GM12878 (cell line): ENCODE results near the gene MTHFD2. TPM values are rescaled to one million over a fixed set of nuclear protein-coding genes. Genes with fewer than 3 reads are reported as not detected.

Experiments
- ATAC-seq: fragments of 200-7000 bp; cut with Tn5 transposase; 3 replicates; pipeline ENCODE4 v1.9.1; 2020; ENCODE audit warnings: mild to moderate bottlenecking, moderate library complexity
- BruUV-seq: library from RNA; stranded (reverse); fragments of 400-500 nt; replicated peaks from 2 replicates; lab custom pipeline; 2021; lab: Mats Ljungman, UMichigan
- CTCF ChIA-PET: fragments of 300-600 bp; sonication (Branson Sonifier 250); formaldehyde crosslinking; extraction: SDS; loops from one replicate; lab custom pipeline; 2021; ENCODE audit warnings: inconsistent platforms; lab: Yijun Ruan, JAX
- POLR2A ChIA-PET: fragments of 350-600 bp; formaldehyde crosslinking; extraction: SDS; loops from one replicate; lab custom pipeline; 2021; ENCODE audit warnings: inconsistent platforms; lab: Charles Lee
- RAD21 ChIA-PET: fragments of 300-600 bp; sonication (Branson Sonifier 250); formaldehyde crosslinking; loops from one replicate; lab custom pipeline; 2023; ENCODE audit warnings: antibody characterized with exemption; ENCODE audit not compliant: unreplicated experiment; lab: Charles Lee
- SMC1A ChIA-PET: fragments of 300-600 bp; sonication (Branson Sonifier 250); formaldehyde crosslinking; loops from one replicate; lab custom pipeline; 2023; ENCODE audit not compliant: unreplicated experiment, uncharacterized antibody; lab: Charles Lee
- DNase-seq: peaks from one replicate; pipeline ENCODE4 v3.0.0-alpha.2; 2011; ENCODE audit warnings: low read depth, low spot score
- FAIRE-seq: peaks from 3 replicates; lab custom pipeline; 2011; peaks lifted over from hg19 to GRCh38; lab: Jason Lieb, UNC
- H2AFZ ChIP-seq: 2 replicates; pipeline ENCODE4 v1.6.0; 2011; ENCODE audit warnings: low read depth, low read length, control low read depth; ENCODE audit not compliant: control insufficient read depth
- H3K27ac ChIP-seq: 2 replicates; pipeline ENCODE4 v1.5.1; 2011; ENCODE audit warnings: control low read depth; ENCODE audit not compliant: control insufficient read depth, insufficient read depth
- H3K27me3 ChIP-seq, 2 experiments: replicated peaks in 1 of 2; 2 replicates each; pipeline versions ENCODE4 v1.6.0 to v1.6.1; 2011; ENCODE audit warnings: low read length in 1 of 2; ENCODE audit not compliant: control insufficient read depth in 2 of 2, insufficient read depth in 2 of 2
- H3K36me3 ChIP-seq, 2 experiments: 2 replicates each; pipeline ENCODE4 v1.5.1; 2011; ENCODE audit warnings: low read length in 1 of 2; ENCODE audit not compliant: control insufficient read depth in 2 of 2, insufficient read depth in 2 of 2
- H3K4me1 ChIP-seq: 2 replicates; pipeline ENCODE4 v1.6.1; 2011; ENCODE audit warnings: mild to moderate bottlenecking, low read length, moderate library complexity, mixed read lengths; ENCODE audit not compliant: control insufficient read depth, insufficient read depth
- H3K4me2 ChIP-seq: 2 replicates; pipeline ENCODE4 v1.6.0; 2011; ENCODE audit warnings: control low read depth; ENCODE audit not compliant: control insufficient read depth, insufficient read depth
- H3K4me3 ChIP-seq: fragments of 200-600 bp; sonication (generic); 2 replicates; pipeline ENCODE4 v1.5.1; 2016
- H3K79me2 ChIP-seq: 2 replicates; pipeline ENCODE4 v1.6.0; 2011; ENCODE audit warnings: low read length; ENCODE audit not compliant: control insufficient read depth, insufficient read depth
- H3K9ac ChIP-seq: 2 replicates; pipeline ENCODE4 v1.8.0; 2011; ENCODE audit warnings: low read length, control low read depth, mixed read lengths; ENCODE audit not compliant: control insufficient read depth, insufficient read depth
- H3K9me3 ChIP-seq: replicated peaks from 3 replicates; pipeline ENCODE4 v1.5.1; 2011; ENCODE audit warnings: mild to moderate bottlenecking, low read length; ENCODE audit not compliant: control insufficient read depth, insufficient read depth
- H4K20me1 ChIP-seq: 2 replicates; pipeline ENCODE4 v1.6.0; 2011; ENCODE audit not compliant: control insufficient read depth, insufficient read depth
- EP300 ChIP-seq, 2 experiments: fragments of 150-350 bp in 1 of 2; IDR thresholded peaks; 2 replicates each; pipeline ENCODE4 v1.6.1; 2011 to 2012; ENCODE audit warnings: low read depth in 2 of 2, low read length in 2 of 2, borderline replicate concordance in 1 of 2, improper control_type of control experiment in 1 of 2, inconsistent platforms in 1 of 2; ENCODE audit not compliant: control insufficient read depth in 1 of 2
- ETV6 ChIP-seq, 2 experiments: fragments of 450-650 bp in 1 of 2; IDR thresholded peaks in 1 of 2; conservative IDR thresholded peaks in 1 of 2; 2 replicates each; pipeline ENCODE4 v1.6.1; 2014; ENCODE audit warnings: antibody characterized with exemption in 1 of 2, borderline replicate concordance in 1 of 2, low read depth in 1 of 2, mild to moderate bottlenecking in 1 of 2, moderate library complexity in 1 of 2
- FOXK2 ChIP-seq: fragments of 450-650 bp; IDR thresholded peaks from 2 replicates; pipeline ENCODE4 v1.6.1; 2017; ENCODE audit warnings: mild to moderate bottlenecking, moderate library complexity
- MXI1 ChIP-seq: fragments of 150-350 bp; IDR thresholded peaks from 2 replicates; pipeline ENCODE4 v1.6.1; 2011; ENCODE audit warnings: low read depth, mild to moderate bottlenecking, inconsistent platforms, low read length, improper control_type of control experiment
- SIN3A ChIP-seq: IDR thresholded peaks from 2 replicates; pipeline ENCODE4 v1.6.1; 2012; ENCODE audit warnings: low read depth, low read length, improper control_type of control experiment
- SRF ChIP-seq, 2 experiments: IDR thresholded peaks; 2 replicates each; pipeline ENCODE4 v1.6.1; 2011; ENCODE audit warnings: low read depth in 2 of 2, low read length in 2 of 2, mild to moderate bottlenecking in 1 of 2, moderate library complexity in 1 of 2
- TCF7 ChIP-seq: IDR thresholded peaks from 2 replicates; pipeline ENCODE4 v1.6.1; 2014; ENCODE audit warnings: antibody characterized with exemption, borderline replicate concordance
- YY1 ChIP-seq: IDR thresholded peaks from 2 replicates; pipeline ENCODE4 v1.6.1; 2011; ENCODE audit warnings: low read depth, mild to moderate bottlenecking, low read length
- ZNF207 ChIP-seq: fragments of 450-650 bp; IDR thresholded peaks from 2 replicates; pipeline ENCODE4 v1.6.1; 2014; ENCODE audit warnings: antibody characterized with exemption, mild to moderate bottlenecking, borderline replicate concordance
- ZNF274 ChIP-seq: IDR thresholded peaks from one replicate; pipeline ENCODE4 v1.8.0; 2011; ENCODE audit not compliant: insufficient read length, insufficient read depth
- WGBS: methylation state at CpG from one replicate; pipeline ENCODE4 v1.1.6; 2016; ENCODE audit warnings: low lambda C conversion rate; ENCODE audit not compliant: insufficient replicate concordance, insufficient coverage; ENCODE audit errors: missing lambda C conversion rate; 5-methylcytosine and 5-hydroxymethylcytosine counted together
- in situ Hi-C: fragments of 300-500 bp; cut with MboI; formaldehyde crosslinking; loops from 9 replicates; pipeline ENCODE4 v1.14.3; 2018; ENCODE audit warnings: mixed read lengths
- intact Hi-C: fragments of 100-400 bp; cut with micrococcal nuclease; formaldehyde crosslinking; loops from one replicate; pipeline ENCODE4 v1.14.2; 2022; ENCODE audit not compliant: unreplicated experiment
- polyA plus RNA-seq, 11 experiments: library from polyadenylated mRNA; depleted of rRNA in 4 of 11; unstranded in 6 of 11; stranded (reverse) in 5 of 11; fragments of >200 nt; fragmentation: Nextera tagmentation in 4 of 11; fragmentation: Illumina TruSeq in 1 of 11; extraction: Ambion mirVana in 4 of 11; extraction: Trizol in 1 of 11; gene quantifications; 1 replicate in 1 of 11; 2 replicates in 10 of 11; pipeline versions ENCODE4 v1.2.1 to v1.2.3, GENCODE V29; 2011 to 2016; ENCODE audit warnings: inconsistent platforms in 2 of 11, missing spikeins in 2 of 11, low read depth in 1 of 11
- total RNA-seq, 4 experiments: library from RNA; depleted of rRNA in 3 of 4; stranded (reverse); fragments of >200 nt in 3 of 4; fragmentation: Illumina TruSeq in 1 of 4; extraction: Trizol in 1 of 4; gene quantifications; 2 replicates each; pipeline versions ENCODE4 v1.2.1 to v1.2.3, GENCODE V29; 2013 to 2021

Gene MTHFD2
- total and polyA plus RNA-seq, 10 of the 15 experiments (the other 5 are each of a cell fraction or from before 2014, with no cell fraction given): 128 to 292 (median 150) TPM

- FAIRE-seq: no peak
- H3K27me3 ChIP-seq: no peaks in the 10 kb centered on the region
- no peak overlapping the region for H3K27ac ChIP-seq
- H4K20me1 ChIP-seq: no peaks in the 10 kb centered on the region
- no peak overlapping the region for H2AFZ ChIP-seq
- no peak overlapping the region for H3K4me3 ChIP-seq
- POLR2A ChIA-PET: no interaction called here
- no peaks in the 10 kb centered on the region for H3K4me1 ChIP-seq
- SMC1A ChIA-PET: interaction anchor here (0.6 kb wide), 1 partner anchor 629 kb away, joined by 3 read pairs; no protein-coding TSS in a partner anchor
- no peak for ATAC-seq
- no peaks in the 10 kb centered on the region for H3K9me3 ChIP-seq
- intact Hi-C loops (no loop called here), in situ Hi-C loops (no loop called here)
- BruUV-seq: no TSS peak
- CTCF ChIA-PET: interaction anchor here (1.4 to 3.2 kb wide), 2 partner anchors 23 to 27 kb away, joined by 3 to 9 read pairs; no protein-coding TSS in a partner anchor
- RAD21 ChIA-PET: no interaction called here
- DNase-seq: no peak
- TF ChIP-seq SRF (IDR thresholded peaks at IDR 0.05; ENCODE audit: low read depth in 2 of 2, low read length in 2 of 2) (peak in 1 of 2 experiments; percentile 3; a peak in 1 of 4 replicates), TCF7 (no peak)
- H3K4me2 ChIP-seq: no peak overlapping the region
- H3K79me2 ChIP-seq: no peaks in the 10 kb centered on the region
- H3K36me3 ChIP-seq: no peaks in the 10 kb centered on the region
- WGBS: 76% methylated on average over 21 of the region's 21 CpGs
- no peak overlapping the region for H3K9ac ChIP-seq
Observed at GRCh38 chr2:74226648-74227213, 28.3 kb downstream of the MTHFD2 start.

DNA sequence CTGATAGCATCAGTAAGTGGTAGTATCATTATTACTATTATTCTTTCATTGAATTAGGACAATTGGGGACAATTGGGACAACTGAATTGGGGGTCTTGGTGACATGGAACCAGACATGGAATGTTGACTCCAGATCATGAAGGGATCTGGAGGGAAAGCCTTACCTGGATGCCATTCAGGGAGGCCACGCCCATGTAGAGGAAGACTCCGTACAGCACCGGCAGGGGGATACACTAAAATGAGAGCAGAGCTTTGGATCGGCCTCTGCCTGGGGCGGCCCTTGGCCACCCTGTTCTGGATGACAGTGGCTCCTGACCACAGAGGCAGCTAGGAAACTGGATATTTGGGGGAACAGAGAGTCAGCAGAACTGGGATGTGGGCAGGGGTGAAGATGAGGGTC lies 29.2 kb downstream of the MTHFD2 start:
- ATAC-seq (no peak), DNase-seq (no peak), FAIRE-seq (no peak)
- intact Hi-C loops: no loop called here
- Histone ChIP-seq H3K4me3 (no peak overlapping the region), H4K20me1 (no peaks in the 10 kb centered on the region), H3K36me3 (no peaks in the 10 kb centered on the region), H3K4me2 (no peak overlapping the region), H3K27me3 (no peaks in the 10 kb centered on the region), H3K27ac (no peak overlapping the region), H3K9me3 (no peaks in the 10 kb centered on the region), H2AFZ (no peak overlapping the region), H3K79me2 (no peaks in the 10 kb centered on the region), H3K9ac (no peak overlapping the region), H3K4me1 (no peaks in the 10 kb centered on the region)
- SMC1A ChIA-PET: interaction anchor here (1.0 kb wide), 1 partner anchor 21 kb away, joined by 3 read pairs; no protein-coding TSS in a partner anchor
- POLR2A ChIA-PET: interaction anchor here (0.7 kb wide), 1 partner anchor 19 kb away, joined by 3 read pairs; no protein-coding TSS in a partner anchor
- CTCF ChIA-PET: interaction anchor here (1.4 to 3.2 kb wide), 2 partner anchors 22 to 26 kb away, joined by 3 to 9 read pairs; no protein-coding TSS in a partner anchor
- RAD21 ChIA-PET: no interaction called here
- BruUV-seq: no TSS peak
- WGBS: 80% methylated on average over 5 of the region's 5 CpGs
- no peak for TF ChIP-seq FOXK2
- TF ChIP-seq MXI1: no peak
- no peak for TF ChIP-seq YY1
- TF ChIP-seq EP300 (IDR thresholded peaks at IDR 0.05; ENCODE audit: borderline replicate concordance in 1 of 2, control insufficient read depth in 1 of 2, low read depth in 2 of 2, low read length in 2 of 2): no peak
- TF ChIP-seq SIN3A: no peak
- no peak for TF ChIP-seq ZNF207
- TF ChIP-seq ETV6 (conservative IDR thresholded peaks at IDR 0.05 in 1 of 2, IDR thresholded peaks at IDR 0.05 in 1 of 2; ENCODE audit: borderline replicate concordance in 1 of 2, low read depth in 1 of 2): no peak
- no peak for TF ChIP-seq ZNF274
- in situ Hi-C loops: no loop called here
